HG03520 (cell line): ENCODE results near the gene ITGAE.

Experiments
- ATAC-seq: cut with Tn5 transposase; IDR thresholded peaks from one replicate; pipeline ENCODE4 v1.9.1; 2021; ENCODE audit warnings: mild to moderate bottlenecking, moderate library complexity; ENCODE audit not compliant: unreplicated experiment

ITGAE gene

GRCh38 chr17:3695723-3696411 lies 105.1 kb downstream of the ITGAE start, which contains the start of gene P2RX5:
Gene P2RX5 (minus strand): TSS chr17:3696155. CDS start chr17:3696005, 150 bp downstream.
- ATAC-seq, result no peak

DNA sequence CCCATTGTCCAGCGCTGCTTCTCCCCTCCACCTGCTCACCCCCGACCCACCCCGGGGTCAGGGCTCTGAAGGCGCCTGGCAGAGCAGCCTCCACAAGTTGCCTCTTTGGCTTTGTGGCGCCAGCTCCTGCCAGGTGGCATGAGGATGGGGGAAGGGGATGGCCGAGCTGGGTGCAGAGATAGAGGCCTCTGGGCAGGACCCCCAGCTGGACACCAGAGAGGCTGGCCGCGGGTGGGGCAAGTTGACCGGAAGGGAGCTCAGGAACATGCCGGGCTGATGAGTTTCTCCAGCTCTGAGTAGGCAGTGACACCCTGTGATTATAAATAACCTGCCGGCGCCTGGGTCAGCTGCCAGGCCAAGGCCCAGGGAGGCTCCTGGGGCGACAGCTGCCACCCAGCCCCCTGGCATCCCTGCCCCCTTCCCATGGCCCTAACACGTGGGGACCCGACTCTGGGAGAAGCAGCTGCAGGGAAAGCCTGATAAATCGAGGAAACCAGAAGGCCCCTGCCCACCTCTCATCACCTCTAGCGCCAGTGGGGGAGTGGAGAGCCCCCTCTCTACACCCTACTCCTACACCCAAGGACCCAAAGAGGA lies 105.8 kb downstream of the ITGAE start:
- ATAC-seq, result no peak

- peak; percentile 37 for ATAC-seq
These were observed 107.2 kb downstream of the ITGAE start for GRCh38 chr17:3693829-3694231.

- no peak for ATAC-seq
These were observed 107.8 kb downstream of the ITGAE start for GRCh38 chr17:3693141-3693540.

DNA sequence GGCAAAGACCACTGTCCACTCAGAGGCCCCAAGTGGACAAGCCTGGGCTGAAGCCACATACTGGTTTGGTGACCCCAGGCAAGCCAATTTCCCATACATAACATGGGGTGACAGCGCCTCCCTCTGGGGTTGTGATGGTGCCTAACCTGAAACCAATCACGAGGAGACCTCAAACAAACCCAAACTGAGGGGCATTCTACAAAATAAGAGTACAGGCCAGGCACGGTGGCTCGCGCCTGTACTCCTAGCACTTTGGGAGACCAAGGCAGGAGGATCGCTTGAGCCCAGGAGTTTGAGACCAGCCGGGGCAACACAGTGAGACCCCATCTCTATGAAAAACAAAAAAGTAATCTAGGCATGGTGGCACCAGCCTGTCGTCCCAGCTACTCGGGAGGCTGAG lies 108.6 kb downstream of the ITGAE start:
- no peak for ATAC-seq

DNA sequence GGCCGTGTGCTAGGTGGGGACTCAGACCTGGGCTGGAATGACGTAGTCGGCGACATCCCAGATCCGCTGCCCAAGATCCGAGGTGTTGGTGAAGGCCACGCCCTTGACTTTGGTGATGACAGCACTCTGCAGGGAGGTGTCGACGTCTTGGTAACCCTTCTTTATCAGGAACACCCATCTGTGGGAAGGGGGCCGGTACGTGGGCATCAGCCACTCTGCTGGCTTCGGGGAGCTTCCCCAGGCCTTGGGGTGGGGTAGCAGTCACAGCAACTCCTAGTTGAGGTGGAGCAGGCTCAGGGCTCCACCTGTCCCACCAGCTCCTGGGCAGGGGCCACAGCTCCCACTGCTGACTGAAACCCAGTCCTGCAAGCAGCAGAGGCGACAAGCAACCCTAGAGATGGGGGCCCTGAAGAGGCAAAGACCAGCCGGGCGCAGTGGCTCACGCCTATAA lies 109.3 kb downstream of the ITGAE start:
- ATAC-seq, result no peak

DNA sequence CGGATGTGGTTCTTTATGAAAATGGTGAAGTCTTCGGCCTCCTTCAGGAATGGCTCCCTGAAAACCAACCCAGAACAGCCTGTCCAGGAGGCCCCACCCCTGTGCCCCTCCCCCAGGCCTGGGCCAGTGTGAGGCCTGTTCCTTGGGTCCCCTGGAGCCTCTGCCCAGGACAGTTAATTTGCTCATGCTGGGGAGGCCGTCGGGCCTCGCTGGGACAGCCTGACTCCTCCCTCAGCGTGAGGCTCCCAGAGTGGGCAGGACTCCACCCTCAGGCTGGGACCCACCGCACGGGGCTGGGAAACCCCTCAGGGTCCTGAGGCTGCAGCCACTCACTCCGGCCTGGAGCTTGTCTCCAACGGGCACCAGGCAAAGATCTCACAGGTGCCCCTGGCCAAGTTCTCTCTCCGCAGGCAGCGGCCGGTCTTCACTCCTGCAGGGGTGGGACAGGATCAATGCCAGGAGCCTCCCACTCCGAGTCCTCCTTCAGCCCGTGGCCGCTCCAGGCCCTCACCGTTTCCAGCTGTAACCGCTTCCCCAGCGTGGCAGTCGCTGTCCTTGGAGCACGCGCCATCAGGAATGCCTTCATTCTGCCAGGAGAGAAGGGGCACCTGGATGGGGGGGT lies 110.8 kb downstream of the ITGAE start:
- no peak for ATAC-seq

DNA sequence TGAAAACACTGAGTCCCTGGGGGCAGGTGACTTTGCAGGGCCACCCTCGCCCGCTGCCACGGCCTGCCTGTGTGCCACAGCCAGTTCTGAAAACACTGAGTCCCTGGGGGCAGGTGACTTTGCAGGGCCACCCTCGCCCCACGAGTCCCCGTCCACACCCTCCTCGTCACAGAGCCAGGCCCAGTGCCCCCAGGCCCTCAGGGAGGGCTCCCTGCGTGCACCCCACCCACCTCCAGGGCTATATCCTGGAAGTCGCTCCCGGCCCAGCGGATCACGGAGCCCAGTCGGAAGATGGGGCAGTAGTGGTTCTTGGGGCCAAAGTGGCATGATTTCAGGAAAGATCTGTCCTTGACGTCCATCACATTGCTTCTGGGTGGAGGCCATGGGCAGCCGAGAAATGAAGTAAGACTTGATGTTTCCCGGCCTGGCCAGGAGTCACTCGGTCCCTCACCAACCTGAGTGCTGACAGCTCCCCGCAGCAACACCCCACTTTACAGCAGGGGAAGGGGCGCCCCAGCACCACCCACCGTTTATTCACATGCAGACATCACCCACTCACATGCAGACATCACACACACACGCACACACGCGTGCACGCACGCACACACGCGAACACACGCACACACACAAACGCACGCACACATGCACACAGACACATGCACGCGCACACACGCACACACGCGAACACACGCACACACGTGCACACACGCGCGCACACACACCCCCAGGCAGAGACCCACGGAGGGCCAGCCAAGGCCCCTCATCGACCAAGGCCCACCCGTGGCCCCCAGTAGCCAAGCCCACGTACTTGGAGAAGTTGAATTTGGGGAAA lies 111.5 kb downstream of the ITGAE start:
- no peak for ATAC-seq

DNA sequence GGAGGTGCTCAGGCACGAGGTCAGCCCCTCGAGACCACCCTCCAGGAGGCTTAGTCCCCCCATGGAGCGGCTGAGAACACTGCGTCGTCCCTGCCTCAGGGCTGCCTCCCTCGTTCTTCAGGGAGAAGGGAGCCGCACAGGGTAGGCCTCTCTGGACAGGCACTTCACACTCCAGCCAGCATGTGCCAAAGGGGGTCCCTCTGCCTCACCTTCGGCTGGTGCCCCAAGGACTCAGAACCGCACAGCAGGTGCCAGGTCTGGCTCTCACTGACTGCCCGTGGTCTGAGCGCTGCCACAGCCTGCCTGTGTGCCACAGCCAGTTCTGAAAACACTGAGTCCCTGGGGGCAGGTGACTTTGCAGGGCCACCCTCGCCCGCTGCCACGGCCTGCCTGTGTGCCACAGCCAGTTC lies 112.1 kb downstream of the ITGAE start:
- ATAC-seq, result no peak

GRCh38 chr17:3688027-3688553 lies 112.9 kb downstream of the ITGAE start:
- ATAC-seq, result no peak

DNA sequence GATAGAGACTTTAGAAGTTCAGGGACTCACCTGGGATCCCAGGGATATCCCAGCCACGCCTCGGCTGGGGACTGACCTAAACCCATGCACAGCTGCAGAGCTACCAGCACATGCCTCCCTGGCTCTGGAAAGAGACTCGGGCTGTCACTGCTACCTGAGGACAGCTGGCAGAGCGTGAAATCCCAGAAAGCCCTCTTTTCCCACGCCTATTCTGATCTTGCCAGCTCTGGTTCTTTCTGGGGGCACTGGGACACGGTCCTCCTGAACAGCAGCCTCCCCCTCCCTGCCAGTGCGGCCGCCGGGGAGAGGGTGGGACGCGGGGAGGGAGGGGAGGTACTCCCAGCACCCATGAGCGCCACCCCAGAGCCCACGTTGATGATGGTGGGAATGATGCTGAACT lies 115.8 kb downstream of the ITGAE start:
- no peak for ATAC-seq

DNA sequence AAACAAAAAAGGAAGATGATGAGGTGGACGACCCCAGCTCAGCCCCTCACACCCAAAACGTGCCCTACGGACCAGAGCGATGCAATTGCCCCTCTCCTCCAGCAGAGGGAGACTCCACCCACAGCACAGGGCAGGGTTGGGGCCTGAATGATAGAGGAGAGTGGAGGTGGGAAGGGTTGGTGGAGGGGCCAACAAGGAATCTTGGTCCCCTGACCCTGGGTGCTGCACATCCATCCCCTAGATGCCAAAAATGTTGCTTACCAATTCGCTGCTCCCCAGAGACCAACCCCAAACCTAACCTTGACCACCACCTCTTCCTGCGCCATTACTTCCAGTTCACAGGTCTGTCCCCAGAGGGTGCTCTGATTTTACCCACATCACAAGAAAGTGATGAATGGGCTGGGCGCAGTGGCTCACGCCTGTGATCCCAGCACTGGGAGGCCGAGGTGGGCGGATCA lies 117.9 kb downstream of the ITGAE start:
- peak; percentile 58 for ATAC-seq

GRCh38 chr17:3682033-3682432 lies 119.0 kb downstream of the ITGAE start:
- ATAC-seq, result no peak

GRCh38 chr17:3681565-3681964 lies 119.4 kb downstream of the ITGAE start:
- ATAC-seq, result no peak

GRCh38 chr17:3681057-3681456 lies 119.9 kb downstream of the ITGAE start:
- ATAC-seq, result no peak

- no peak for ATAC-seq
These were observed 121.4 kb downstream of the ITGAE start for GRCh38 chr17:3679531-3680126.

DNA sequence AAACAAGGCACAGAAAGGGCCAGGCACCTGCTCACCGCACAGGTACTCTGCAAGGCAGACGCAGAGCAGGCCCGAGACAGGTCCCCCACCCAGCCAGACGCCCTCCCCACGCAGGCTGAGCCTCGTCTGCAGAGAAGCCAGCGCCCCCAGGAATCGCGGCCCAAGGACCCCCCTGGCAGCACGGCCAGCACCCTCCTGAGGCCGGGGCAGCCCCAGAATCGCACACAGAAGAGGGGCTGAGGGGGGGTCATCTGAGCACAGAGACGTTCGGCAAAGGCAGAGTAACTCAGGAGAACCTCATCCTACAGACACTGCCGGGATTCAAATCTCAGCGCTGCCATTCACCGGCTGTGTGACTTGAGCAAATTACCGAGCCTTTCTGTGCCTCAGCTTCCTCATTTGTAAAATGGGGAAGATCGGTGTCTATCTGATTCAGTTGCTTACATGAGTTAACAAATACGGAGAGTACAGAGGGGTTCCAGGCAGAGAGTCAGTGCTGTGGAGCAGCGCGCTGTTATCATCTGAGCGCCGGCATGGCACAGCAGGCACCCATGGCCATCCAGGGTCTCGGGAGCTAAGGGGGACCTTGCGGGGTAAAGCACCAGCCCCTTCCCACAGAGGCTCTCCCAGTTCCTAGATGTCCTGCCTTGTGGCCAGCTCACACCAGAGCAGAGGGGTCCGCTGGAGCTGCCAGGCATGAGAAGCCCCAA lies 122.0 kb downstream of the ITGAE start:
- no peak for ATAC-seq

DNA sequence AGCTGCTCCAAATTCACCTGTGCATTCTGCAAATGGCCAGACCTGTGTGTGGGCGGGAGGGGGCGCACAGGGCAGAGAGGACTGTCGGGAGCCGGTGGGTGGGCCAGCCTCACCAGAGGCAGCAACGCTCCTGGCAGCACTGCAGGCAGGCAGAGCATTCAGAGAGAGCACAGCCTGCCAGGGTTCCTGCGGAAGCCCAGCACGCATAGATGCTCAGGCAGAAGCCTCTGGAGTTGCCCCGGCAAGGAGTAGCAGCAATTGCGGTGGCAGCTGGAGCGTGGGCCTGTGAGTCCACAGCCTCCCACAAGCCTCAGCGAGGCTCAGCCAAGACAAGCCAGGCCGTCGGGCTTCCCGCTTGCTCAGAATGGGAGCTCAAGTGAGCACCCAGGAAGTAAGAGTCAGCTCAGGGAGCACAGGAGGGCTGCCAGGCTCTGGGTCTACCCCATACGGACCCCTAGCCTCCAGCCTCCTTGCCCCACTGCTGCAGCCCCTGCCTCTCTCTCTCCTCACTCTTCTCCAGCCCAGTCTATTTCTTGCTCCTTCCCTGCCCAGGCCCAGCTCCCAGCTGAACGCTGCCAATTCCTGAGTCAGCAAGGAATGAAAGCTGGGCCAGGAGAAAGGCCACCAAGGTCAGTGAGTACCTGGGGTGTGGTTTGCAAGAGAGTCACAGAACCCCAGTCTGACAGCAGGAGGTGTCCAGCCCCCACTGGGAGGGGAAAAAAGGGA lies 122.7 kb downstream of the ITGAE start:
- no peak for ATAC-seq

- ATAC-seq, result no peak
These were observed 125.1 kb downstream of the ITGAE start for GRCh38 chr17:3675886-3676285.
